Nephron (organoid): Measurements from ENCODE around the gene COPZ1.

Experiments
- H3K27ac Mint-ChIP-seq, 3 experiments: 2 replicates each; pipeline ENCODE4 v1.8.0; 2020; ENCODE audit warnings: mixed read lengths in 3 of 3, mild to moderate bottlenecking in 2 of 3, moderate library complexity in 1 of 3
- H3K27me3 Mint-ChIP-seq: 2 replicates; pipeline ENCODE4 v1.8.0; 2021; ENCODE audit warnings: low read depth, mild to moderate bottlenecking, moderate library complexity, mixed read lengths
- H3K36me3 Mint-ChIP-seq: 2 replicates; pipeline ENCODE4 v1.8.0; 2020; ENCODE audit warnings: low read depth, mixed read lengths
- H3K4me1 Mint-ChIP-seq: 2 replicates; pipeline ENCODE4 v1.8.0; 2020; ENCODE audit warnings: mixed read lengths
- H3K4me3 Mint-ChIP-seq, 3 experiments: 2 replicates each; pipeline ENCODE4 v1.8.0; 2020; ENCODE audit warnings: mild to moderate bottlenecking in 3 of 3, mixed read lengths in 3 of 3, moderate library complexity in 2 of 3
- H3K9me3 Mint-ChIP-seq: 2 replicates; pipeline ENCODE4 v1.8.0; 2020; ENCODE audit warnings: mixed read lengths
- CTCF ChIP-seq, 3 experiments: fragments of 200-600 bp; sonication (generic); IDR thresholded peaks; one replicate each; pipeline ENCODE4 v1.5.0; 2021; ENCODE audit warnings: antibody characterized with exemption in 3 of 3; ENCODE audit not compliant: unreplicated experiment in 3 of 3

Gene COPZ1

DNA sequence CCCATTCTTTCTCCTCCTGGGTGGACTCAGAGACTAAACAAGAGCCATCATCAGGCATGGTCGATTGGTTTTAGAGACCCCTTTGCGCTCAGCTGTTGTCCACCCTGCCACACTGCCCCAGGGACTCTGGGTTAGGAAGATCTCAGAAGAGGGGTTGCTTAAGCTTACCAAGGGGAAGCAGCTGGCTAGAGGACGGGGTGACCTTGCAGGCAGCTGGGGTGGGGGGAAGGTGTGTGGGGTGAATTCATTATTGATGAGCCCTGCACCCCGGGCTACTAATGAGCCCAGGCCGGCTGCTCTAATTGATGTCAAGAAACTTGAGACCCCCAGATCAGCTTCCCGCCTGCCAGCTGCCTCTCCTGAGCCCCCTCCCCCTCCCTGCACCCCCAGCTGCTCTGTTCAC is 68.3 kb downstream of the COPZ1 start:
- TF ChIP-seq CTCF (IDR thresholded peaks at IDR 0.05; ENCODE audit: unreplicated experiment in 3 of 3): no peak
- peaks cover 40% of the 10 kb centered on the region for H3K4me1 Mint-ChIP-seq

GRCh38 chr12:54393743-54394142 is 68.8 kb downstream of the COPZ1 start:
- Mint-ChIP-seq H3K4me1 (peaks cover 36% of the 10 kb centered on the region), H3K4me3 (peak overlapping the region; percentile 48 to 66 (median 60)), H3K27me3 (peaks cover 4% of the 10 kb centered on the region), H3K27ac (peak overlapping the region; percentile 66 to 74 (median 73)), H3K36me3 (peaks cover 39% of the 10 kb centered on the region), H3K9me3 (no peaks in the 10 kb centered on the region)
- no peak for TF ChIP-seq CTCF (IDR thresholded peaks at IDR 0.05; ENCODE audit: unreplicated experiment in 3 of 3)

More for the DNA sequence above, 68.3 kb downstream of the COPZ1 start:
- H3K27ac Mint-ChIP-seq: peak overlapping the region; percentile 66 to 83 (median 73)
- peaks cover 4% of the 10 kb centered on the region for H3K27me3 Mint-ChIP-seq
- H3K4me3 Mint-ChIP-seq: peak overlapping the region; percentile 56 to 60 (median 58)
- H3K36me3 Mint-ChIP-seq: peaks cover 35% of the 10 kb centered on the region
- H3K9me3 Mint-ChIP-seq: no peaks in the 10 kb centered on the region

DNA sequence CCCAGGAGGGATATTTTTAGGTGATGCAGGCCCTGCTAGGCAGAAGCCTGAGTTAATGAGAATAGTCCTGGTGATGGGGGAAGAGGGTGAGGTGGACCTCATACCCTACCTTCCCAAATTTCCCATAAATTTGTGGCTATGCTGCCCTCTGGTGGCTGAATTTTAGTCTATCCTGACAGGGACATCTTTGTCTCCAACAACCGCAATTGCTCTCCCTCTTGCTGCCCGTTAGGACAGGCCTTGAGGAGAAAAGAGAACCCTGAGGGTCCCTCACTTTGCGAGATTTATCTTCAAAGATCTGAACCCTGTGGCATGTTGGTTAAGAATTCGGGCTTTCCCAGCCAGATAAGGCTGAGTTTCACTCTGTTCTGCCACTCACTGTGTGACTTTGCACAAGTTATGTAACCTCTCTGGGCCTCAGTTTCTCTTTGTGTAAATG is 69.4 kb downstream of the COPZ1 start:
- Mint-ChIP-seq H3K4me1 (peaks cover 36% of the 10 kb centered on the region), H3K4me3 (peak overlapping the region; percentile 48 to 66 (median 60)), H3K9me3 (no peaks in the 10 kb centered on the region), H3K36me3 (peaks cover 42% of the 10 kb centered on the region), H3K27me3 (peaks cover 4% of the 10 kb centered on the region), H3K27ac (peak overlapping the region; percentile 66 to 74 (median 73))
- TF ChIP-seq CTCF (IDR thresholded peaks at IDR 0.05; ENCODE audit: unreplicated experiment in 3 of 3): peak; percentile 72 to 77 (median 74)

DNA sequence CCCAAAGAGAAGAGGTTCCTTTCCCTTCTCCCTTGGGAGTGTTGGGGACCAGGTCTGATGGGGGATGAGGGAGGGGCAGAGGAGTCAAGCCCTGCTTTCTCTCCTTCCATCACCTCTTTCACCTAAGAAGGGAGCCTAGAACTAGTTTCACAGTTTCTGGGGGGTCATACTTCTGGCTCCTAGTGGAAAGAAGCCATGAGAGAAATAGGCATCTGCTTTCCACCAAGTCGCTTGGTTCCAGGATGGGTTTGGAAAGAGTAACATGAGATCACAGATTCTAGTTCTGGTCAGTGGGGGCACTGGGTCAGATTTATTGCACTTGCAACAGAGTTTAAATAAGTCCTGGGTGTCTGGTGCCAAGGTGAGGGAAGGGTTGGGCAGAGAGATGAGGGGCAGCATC is 70.1 kb downstream of the COPZ1 start:
- H3K27me3 Mint-ChIP-seq: peaks cover 4% of the 10 kb centered on the region
- TF ChIP-seq CTCF (IDR thresholded peaks at IDR 0.05; ENCODE audit: unreplicated experiment in 3 of 3): no peak
- H3K27ac Mint-ChIP-seq: peak overlapping the region in 2 of 3 experiments; percentile 38 to 73
- H3K9me3 Mint-ChIP-seq: no peaks in the 10 kb centered on the region
- peaks cover 44% of the 10 kb centered on the region for H3K36me3 Mint-ChIP-seq
- H3K4me1 Mint-ChIP-seq: peaks cover 30% of the 10 kb centered on the region
- H3K4me3 Mint-ChIP-seq: no peak overlapping the region

- Mint-ChIP-seq H3K4me3 (no peak overlapping the region), H3K4me1 (peaks cover 29% of the 10 kb centered on the region), H3K27me3 (peaks cover 4% of the 10 kb centered on the region), H3K27ac (no peak overlapping the region), H3K36me3 (peaks cover 44% of the 10 kb centered on the region), H3K9me3 (no peaks in the 10 kb centered on the region)
- TF ChIP-seq CTCF (IDR thresholded peaks at IDR 0.05; ENCODE audit: unreplicated experiment in 3 of 3): no peak
Measured at GRCh38 chr12:54395545-54395944, 70.6 kb downstream of the COPZ1 start.

DNA sequence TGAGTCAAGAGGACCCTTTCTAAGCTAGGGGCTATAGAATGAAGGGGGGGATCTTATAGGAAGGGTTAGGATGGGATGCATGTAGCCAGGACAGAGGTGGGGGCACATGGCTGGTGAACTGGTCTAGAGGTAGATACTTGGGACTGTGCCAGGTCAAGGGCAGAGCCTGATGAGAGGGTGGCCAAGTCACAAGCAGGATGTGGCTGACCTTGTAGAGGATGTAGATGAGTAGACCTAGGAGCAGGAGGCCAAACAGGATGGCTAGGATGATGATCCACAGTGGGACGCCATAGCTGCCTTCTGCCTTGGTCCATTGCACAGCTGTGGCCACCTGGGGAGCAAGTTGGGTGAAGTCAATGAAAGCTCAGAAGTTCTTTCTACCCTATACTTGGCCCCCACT is 72.2 kb downstream of the COPZ1 start:
- no peaks in the 10 kb centered on the region for H3K9me3 Mint-ChIP-seq
- H3K4me1 Mint-ChIP-seq: peaks cover 22% of the 10 kb centered on the region
- H3K36me3 Mint-ChIP-seq: peaks cover 55% of the 10 kb centered on the region
- H3K27me3 Mint-ChIP-seq: no peaks in the 10 kb centered on the region
- no peak for TF ChIP-seq CTCF (IDR thresholded peaks at IDR 0.05; ENCODE audit: unreplicated experiment in 3 of 3)
- H3K4me3 Mint-ChIP-seq: no peak overlapping the region
- H3K27ac Mint-ChIP-seq: no peak overlapping the region
